IPS-18a (cell line): Measurements from ENCODE around the gene RPTOR.
"Not testable (repeated sequence)": the region's sequence is repeated elsewhere in the genome, so short reads cannot be mapped to it uniquely, and the experiment has no call there.

Experiments
- H3K27ac ChIP-seq: one replicate; pipeline ENCODE4 v1.5.1; 2013; ENCODE audit warnings: low read length
- H3K27me3 ChIP-seq: one replicate; pipeline ENCODE4 v1.6.1; 2013; ENCODE audit warnings: mild to moderate bottlenecking, low read length; ENCODE audit not compliant: control insufficient read depth, insufficient read depth
- H3K36me3 ChIP-seq: one replicate; pipeline ENCODE4 v1.6.1; 2013; ENCODE audit warnings: low read depth, low read length; ENCODE audit not compliant: control insufficient read depth
- H3K4me1 ChIP-seq: one replicate; pipeline ENCODE4 v1.6.1; 2013; ENCODE audit warnings: low read depth, low read length; ENCODE audit not compliant: control insufficient read depth
- H3K4me3 ChIP-seq: one replicate; pipeline ENCODE4 v1.5.1; 2013; ENCODE audit warnings: low read length
- H3K9ac ChIP-seq: one replicate; pipeline ENCODE4 v1.6.1; 2013; ENCODE audit warnings: mild to moderate bottlenecking, low read length, moderate library complexity
- H3K9me3 ChIP-seq: one replicate; pipeline ENCODE4 v1.6.1; 2013; ENCODE audit warnings: low read depth, low read length; ENCODE audit not compliant: control insufficient read depth

RPTOR gene

GRCh38 chr17:80564545-80564944, 19.9 kb downstream of the RPTOR start:
- H3K27ac ChIP-seq, result no peak overlapping the region
- H3K36me3 ChIP-seq, result no peaks in the 10 kb centered on the region
- no peak overlapping the region for H3K4me3 ChIP-seq
- peaks cover 81% of the 10 kb centered on the region for H3K27me3 ChIP-seq
- no peak overlapping the region for H3K9ac ChIP-seq
- no peaks in the 10 kb centered on the region for H3K4me1 ChIP-seq
- no peaks in the 10 kb centered on the region for H3K9me3 ChIP-seq

GRCh38 chr17:80565343-80566053, 20.9 kb downstream of the RPTOR start:
- Histone ChIP-seq H3K4me3 (no peak overlapping the region), H3K9me3 (no peaks in the 10 kb centered on the region), H3K36me3 (no peaks in the 10 kb centered on the region), H3K27ac (no peak overlapping the region), H3K27me3 (peaks cover 88% of the 10 kb centered on the region), H3K4me1 (no peaks in the 10 kb centered on the region), H3K9ac (no peak overlapping the region)

DNA sequence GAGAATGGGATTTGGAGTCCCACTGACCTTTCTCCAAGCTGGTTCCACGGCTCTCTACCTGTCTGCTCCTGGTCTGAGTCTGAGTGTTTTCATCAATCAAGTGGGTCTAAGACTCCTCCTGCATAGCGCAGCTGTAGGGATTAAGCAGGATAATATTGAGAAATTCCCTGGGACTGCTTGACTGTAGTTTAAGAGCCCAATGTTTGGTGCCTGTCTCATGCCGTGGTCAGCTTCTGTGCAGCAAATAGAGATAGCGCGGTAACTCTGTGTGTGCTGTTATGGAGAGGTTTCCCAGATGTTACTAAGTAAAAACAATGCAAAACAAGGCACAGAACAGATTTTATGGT, 21.4 kb downstream of the RPTOR start:
- no peak overlapping the region for H3K9ac ChIP-seq
- no peaks in the 10 kb centered on the region for H3K9me3 ChIP-seq
- H3K4me3 ChIP-seq, result no peak overlapping the region
- H3K36me3 ChIP-seq, result no peaks in the 10 kb centered on the region
- H3K27ac ChIP-seq, result no peak overlapping the region
- H3K27me3 ChIP-seq, result peaks cover 93% of the 10 kb centered on the region
- H3K4me1 ChIP-seq, result no peaks in the 10 kb centered on the region

GRCh38 chr17:80568246-80568645, 23.6 kb downstream of the RPTOR start:
- Histone ChIP-seq H3K27me3 (peaks cover 75% of the 10 kb centered on the region), H3K9me3 (no peaks in the 10 kb centered on the region), H3K36me3 (no peaks in the 10 kb centered on the region), H3K9ac (no peak overlapping the region), H3K4me1 (no peaks in the 10 kb centered on the region), H3K4me3 (no peak overlapping the region), H3K27ac (no peak overlapping the region)

DNA sequence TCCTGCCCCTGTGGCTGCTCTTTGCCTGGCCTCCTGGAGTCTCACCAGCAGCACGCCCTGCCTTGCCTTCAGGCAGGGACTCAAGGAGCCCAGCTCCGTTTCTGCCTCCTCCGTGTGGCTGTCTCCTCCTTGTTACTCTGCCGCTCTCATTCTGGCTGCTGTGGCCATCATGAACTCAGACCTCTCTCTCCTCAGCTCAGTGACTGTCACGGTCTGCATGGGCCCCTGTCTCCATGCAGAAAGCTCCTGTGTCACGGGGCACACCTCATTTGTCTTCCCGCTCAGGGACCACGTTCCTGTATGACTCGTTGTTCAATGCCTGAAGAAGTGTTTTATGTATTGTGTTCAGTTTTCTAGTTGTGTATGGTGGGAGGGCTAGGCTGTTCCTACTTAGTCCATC, 25.3 kb downstream of the RPTOR start:
- Histone ChIP-seq H3K4me3 (no peak overlapping the region), H3K4me1 (no peaks in the 10 kb centered on the region), H3K27me3 (peaks cover 59% of the 10 kb centered on the region), H3K9ac (no peak overlapping the region), H3K27ac (no peak overlapping the region), H3K9me3 (no peaks in the 10 kb centered on the region), H3K36me3 (no peaks in the 10 kb centered on the region)

DNA sequence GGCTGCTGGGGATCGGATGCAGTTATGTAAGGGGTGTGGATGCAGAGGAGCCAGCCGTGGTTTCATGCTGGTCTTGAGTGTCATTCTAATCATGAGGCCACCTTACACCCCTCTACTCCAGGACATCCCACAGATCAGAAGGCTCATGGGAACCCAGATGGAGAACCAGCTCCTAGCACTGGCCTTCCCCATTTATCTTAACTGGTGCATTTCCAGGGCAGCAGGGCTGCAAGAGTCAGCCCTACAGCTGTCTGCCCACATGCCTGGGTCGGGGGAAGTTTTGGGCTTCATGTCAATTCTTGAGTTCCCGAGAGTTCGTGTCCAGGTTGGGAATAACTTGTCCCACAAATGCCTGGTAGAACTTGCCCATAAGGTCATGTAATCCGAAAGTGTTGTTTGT, 29.1 kb downstream of the RPTOR start:
- H3K9ac ChIP-seq, result no peak overlapping the region
- H3K36me3 ChIP-seq, result no peaks in the 10 kb centered on the region
- no peaks in the 10 kb centered on the region for H3K4me1 ChIP-seq
- peaks cover 22% of the 10 kb centered on the region for H3K27me3 ChIP-seq
- H3K27ac ChIP-seq, result no peak overlapping the region
- no peaks in the 10 kb centered on the region for H3K9me3 ChIP-seq
- no peak overlapping the region for H3K4me3 ChIP-seq

DNA sequence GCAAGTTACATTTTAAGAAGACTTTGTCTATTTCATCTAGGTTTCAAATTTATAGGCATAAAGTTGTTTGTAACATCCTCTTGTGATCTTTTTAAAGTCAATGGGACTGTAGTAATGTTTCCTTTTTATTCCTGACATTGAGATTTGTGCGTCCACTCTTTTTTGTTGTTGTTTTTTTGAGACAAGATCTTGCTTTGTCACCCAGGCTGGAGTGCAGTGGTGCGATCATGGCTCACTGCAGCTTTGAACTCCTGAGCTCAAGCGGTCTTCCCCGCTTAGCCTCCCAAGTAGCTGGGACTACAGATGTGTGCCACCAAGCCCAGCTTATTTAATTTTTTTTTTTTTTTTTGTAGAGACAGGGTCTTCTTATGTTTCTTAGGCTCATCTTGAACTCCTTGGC, 29.9 kb downstream of the RPTOR start:
- H3K9me3 ChIP-seq, result no peaks in the 10 kb centered on the region

DNA sequence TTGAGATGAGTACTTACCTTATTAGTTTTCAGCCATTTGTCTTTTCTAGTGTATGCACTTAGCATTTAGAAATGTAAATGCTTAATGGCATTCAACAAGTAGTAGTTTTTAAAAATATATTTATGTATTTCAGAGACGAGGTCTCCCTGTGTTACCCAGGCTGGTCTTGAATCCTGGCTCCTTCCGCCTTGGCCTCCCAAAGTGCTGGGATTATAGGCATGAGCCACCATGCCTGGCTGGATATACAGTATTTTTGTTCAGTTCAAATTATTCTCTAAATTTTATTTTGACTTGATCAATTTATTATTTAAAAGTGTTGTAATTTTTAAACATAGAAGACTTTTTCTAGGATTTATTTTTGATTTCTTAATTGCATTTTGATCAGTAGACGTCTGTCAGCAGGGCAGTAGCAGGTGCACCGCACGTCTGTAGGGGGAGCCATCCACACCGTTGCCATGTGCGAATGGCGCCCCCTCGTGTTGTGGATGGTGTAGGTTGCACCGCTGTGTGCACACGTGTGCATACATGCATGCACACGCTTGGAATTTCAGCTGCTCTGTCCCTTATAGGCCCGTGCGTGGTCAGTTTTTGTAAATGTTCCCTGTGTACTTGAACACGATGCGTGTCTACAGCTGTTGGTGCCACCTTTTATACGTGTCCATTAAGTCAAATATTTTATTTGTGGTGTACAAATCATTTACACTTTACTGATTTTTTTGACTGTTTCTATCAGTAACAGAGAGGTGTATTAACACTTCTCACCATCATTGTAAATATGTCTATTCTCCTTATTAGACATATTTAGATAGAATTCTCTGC, 30.6 kb downstream of the RPTOR start:
- H3K36me3 ChIP-seq, result no peaks in the 10 kb centered on the region
- H3K27ac ChIP-seq, result no peak overlapping the region
- no peak overlapping the region for H3K9ac ChIP-seq
- peaks cover 7% of the 10 kb centered on the region for H3K27me3 ChIP-seq
- no peaks in the 10 kb centered on the region for H3K4me1 ChIP-seq
- H3K9me3 ChIP-seq, result no peaks in the 10 kb centered on the region
- no peak overlapping the region for H3K4me3 ChIP-seq

More for the DNA sequence above, 29.9 kb downstream of the RPTOR start:
- Histone ChIP-seq H3K4me3 (no peak overlapping the region), H3K36me3 (no peaks in the 10 kb centered on the region), H3K27me3 (peaks cover 14% of the 10 kb centered on the region), H3K27ac (no peak overlapping the region), H3K9ac (no peak overlapping the region), H3K4me1 (no peaks in the 10 kb centered on the region)

GRCh38 chr17:80577876-80578570, 33.4 kb downstream of the RPTOR start:
- no peak overlapping the region for H3K4me3 ChIP-seq
- H3K4me1 ChIP-seq, result no peaks in the 10 kb centered on the region
- H3K27ac ChIP-seq, result no peak overlapping the region
- no peaks in the 10 kb centered on the region for H3K36me3 ChIP-seq
- no peaks in the 10 kb centered on the region for H3K9me3 ChIP-seq
- H3K9ac ChIP-seq, result no peak overlapping the region
- H3K27me3 ChIP-seq, result no peaks in the 10 kb centered on the region

- H3K9ac ChIP-seq, result not testable (repeated sequence)
Observed at GRCh38 chr17:80578668-80579388, 34.2 kb downstream of the RPTOR start.

GRCh38 chr17:80582165-80582564, 37.5 kb downstream of the RPTOR start:
- H3K9me3 ChIP-seq, result no peaks in the 10 kb centered on the region
- no peak overlapping the region for H3K4me3 ChIP-seq
- no peak overlapping the region for H3K9ac ChIP-seq

More at GRCh38 chr17:80578668-80579388, 34.2 kb downstream of the RPTOR start:
- H3K27me3 ChIP-seq, H3K4me3 ChIP-seq, H3K27ac ChIP-seq, H3K4me1 ChIP-seq, H3K36me3 ChIP-seq, H3K9me3 ChIP-seq: not testable (repeated sequence)

More at GRCh38 chr17:80582165-80582564, 37.5 kb downstream of the RPTOR start:
- H3K27me3 ChIP-seq, result no peaks in the 10 kb centered on the region
- no peak overlapping the region for H3K27ac ChIP-seq
- no peaks in the 10 kb centered on the region for H3K36me3 ChIP-seq
- no peaks in the 10 kb centered on the region for H3K4me1 ChIP-seq
